GM12878 (cell line): ENCODE measurements around the gene CCDC149. TPM values are rescaled to one million over a fixed set of nuclear protein-coding genes. Genes with fewer than 3 reads are reported as not detected.

Experiments
- ATAC-seq: fragments of 200-7000 bp; cut with Tn5 transposase; 3 replicates; pipeline ENCODE4 v1.9.1; 2020; ENCODE audit warnings: mild to moderate bottlenecking, moderate library complexity
- BruUV-seq: library from RNA; stranded (reverse); fragments of 400-500 nt; replicated peaks from 2 replicates; lab custom pipeline; 2021; lab: Mats Ljungman, UMichigan
- CTCF ChIA-PET: fragments of 300-600 bp; sonication (Branson Sonifier 250); formaldehyde crosslinking; extraction: SDS; loops from one replicate; lab custom pipeline; 2021; ENCODE audit warnings: inconsistent platforms; lab: Yijun Ruan, JAX
- POLR2A ChIA-PET: fragments of 350-600 bp; formaldehyde crosslinking; extraction: SDS; loops from one replicate; lab custom pipeline; 2021; ENCODE audit warnings: inconsistent platforms; lab: Charles Lee
- RAD21 ChIA-PET: fragments of 300-600 bp; sonication (Branson Sonifier 250); formaldehyde crosslinking; loops from one replicate; lab custom pipeline; 2023; ENCODE audit warnings: antibody characterized with exemption; ENCODE audit not compliant: unreplicated experiment; lab: Charles Lee
- SMC1A ChIA-PET: fragments of 300-600 bp; sonication (Branson Sonifier 250); formaldehyde crosslinking; loops from one replicate; lab custom pipeline; 2023; ENCODE audit not compliant: unreplicated experiment, uncharacterized antibody; lab: Charles Lee
- DNase-seq: peaks from one replicate; pipeline ENCODE4 v3.0.0-alpha.2; 2011; ENCODE audit warnings: low read depth, low spot score
- FAIRE-seq: peaks from 3 replicates; lab custom pipeline; 2011; peaks lifted over from hg19 to GRCh38; lab: Jason Lieb, UNC
- H2AFZ ChIP-seq: 2 replicates; pipeline ENCODE4 v1.6.0; 2011; ENCODE audit warnings: low read depth, low read length, control low read depth; ENCODE audit not compliant: control insufficient read depth
- H3K27ac ChIP-seq: 2 replicates; pipeline ENCODE4 v1.5.1; 2011; ENCODE audit warnings: control low read depth; ENCODE audit not compliant: control insufficient read depth, insufficient read depth
- H3K27me3 ChIP-seq, 2 experiments: replicated peaks in 1 of 2; 2 replicates each; pipeline versions ENCODE4 v1.6.0 to v1.6.1; 2011; ENCODE audit warnings: low read length in 1 of 2; ENCODE audit not compliant: control insufficient read depth in 2 of 2, insufficient read depth in 2 of 2
- H3K36me3 ChIP-seq, 2 experiments: 2 replicates each; pipeline ENCODE4 v1.5.1; 2011; ENCODE audit warnings: low read length in 1 of 2; ENCODE audit not compliant: control insufficient read depth in 2 of 2, insufficient read depth in 2 of 2
- H3K4me1 ChIP-seq: 2 replicates; pipeline ENCODE4 v1.6.1; 2011; ENCODE audit warnings: mild to moderate bottlenecking, low read length, moderate library complexity, mixed read lengths; ENCODE audit not compliant: control insufficient read depth, insufficient read depth
- H3K4me2 ChIP-seq: 2 replicates; pipeline ENCODE4 v1.6.0; 2011; ENCODE audit warnings: control low read depth; ENCODE audit not compliant: control insufficient read depth, insufficient read depth
- H3K4me3 ChIP-seq: fragments of 200-600 bp; sonication (generic); 2 replicates; pipeline ENCODE4 v1.5.1; 2016
- H3K79me2 ChIP-seq: 2 replicates; pipeline ENCODE4 v1.6.0; 2011; ENCODE audit warnings: low read length; ENCODE audit not compliant: control insufficient read depth, insufficient read depth
- H3K9ac ChIP-seq: 2 replicates; pipeline ENCODE4 v1.8.0; 2011; ENCODE audit warnings: low read length, control low read depth, mixed read lengths; ENCODE audit not compliant: control insufficient read depth, insufficient read depth
- H3K9me3 ChIP-seq: replicated peaks from 3 replicates; pipeline ENCODE4 v1.5.1; 2011; ENCODE audit warnings: mild to moderate bottlenecking, low read length; ENCODE audit not compliant: control insufficient read depth, insufficient read depth
- H4K20me1 ChIP-seq: 2 replicates; pipeline ENCODE4 v1.6.0; 2011; ENCODE audit not compliant: control insufficient read depth, insufficient read depth
- BCL11A ChIP-seq: IDR thresholded peaks from 2 replicates; pipeline ENCODE4 v1.6.1; 2011; ENCODE audit warnings: low read depth, low read length
- BMI1 ChIP-seq: fragments of 450-650 bp; IDR thresholded peaks from 2 replicates; pipeline ENCODE4 v1.6.1; 2016; ENCODE audit warnings: mild to moderate bottlenecking, moderate library complexity, borderline replicate concordance
- EP300 ChIP-seq, 2 experiments: fragments of 150-350 bp in 1 of 2; IDR thresholded peaks; 2 replicates each; pipeline ENCODE4 v1.6.1; 2011 to 2012; ENCODE audit warnings: low read depth in 2 of 2, low read length in 2 of 2, borderline replicate concordance in 1 of 2, improper control_type of control experiment in 1 of 2, inconsistent platforms in 1 of 2; ENCODE audit not compliant: control insufficient read depth in 1 of 2
- FOXM1 ChIP-seq: IDR thresholded peaks from 2 replicates; pipeline ENCODE4 v1.6.1; 2012; ENCODE audit warnings: low read depth, mild to moderate bottlenecking, inconsistent platforms, low read length, moderate library complexity
- MTA2 ChIP-seq: fragments of 450-650 bp; IDR thresholded peaks from 2 replicates; pipeline ENCODE4 v1.6.1; 2016; ENCODE audit warnings: low read depth, mild to moderate bottlenecking, moderate library complexity
- PAX5 ChIP-seq: IDR thresholded peaks from 2 replicates; pipeline ENCODE4 v1.6.1; 2011; ENCODE audit warnings: low read depth, low read length, borderline replicate concordance
- RUNX3 ChIP-seq: IDR thresholded peaks from 2 replicates; pipeline ENCODE4 v1.6.1; 2012; ENCODE audit warnings: low read length, inconsistent platforms
- SIN3A ChIP-seq: IDR thresholded peaks from 2 replicates; pipeline ENCODE4 v1.6.1; 2012; ENCODE audit warnings: low read depth, low read length, improper control_type of control experiment
- WGBS: methylation state at CpG from one replicate; pipeline ENCODE4 v1.1.6; 2016; ENCODE audit warnings: low lambda C conversion rate; ENCODE audit not compliant: insufficient replicate concordance, insufficient coverage; ENCODE audit errors: missing lambda C conversion rate; 5-methylcytosine and 5-hydroxymethylcytosine counted together
- in situ Hi-C: fragments of 300-500 bp; cut with MboI; formaldehyde crosslinking; loops from 9 replicates; pipeline ENCODE4 v1.14.3; 2018; ENCODE audit warnings: mixed read lengths
- intact Hi-C: fragments of 100-400 bp; cut with micrococcal nuclease; formaldehyde crosslinking; loops from one replicate; pipeline ENCODE4 v1.14.2; 2022; ENCODE audit not compliant: unreplicated experiment
- polyA plus RNA-seq, 11 experiments: library from polyadenylated mRNA; depleted of rRNA in 4 of 11; unstranded in 6 of 11; stranded (reverse) in 5 of 11; fragments of >200 nt; fragmentation: Nextera tagmentation in 4 of 11; fragmentation: Illumina TruSeq in 1 of 11; extraction: Ambion mirVana in 4 of 11; extraction: Trizol in 1 of 11; gene quantifications; 1 replicate in 1 of 11; 2 replicates in 10 of 11; pipeline versions ENCODE4 v1.2.1 to v1.2.3, GENCODE V29; 2011 to 2016; ENCODE audit warnings: inconsistent platforms in 2 of 11, missing spikeins in 2 of 11, low read depth in 1 of 11
- total RNA-seq, 4 experiments: library from RNA; depleted of rRNA in 3 of 4; stranded (reverse); fragments of >200 nt in 3 of 4; fragmentation: Illumina TruSeq in 1 of 4; extraction: Trizol in 1 of 4; gene quantifications; 2 replicates each; pipeline versions ENCODE4 v1.2.1 to v1.2.3, GENCODE V29; 2013 to 2021

Gene CCDC149
- total and polyA plus RNA-seq, 10 of the 15 experiments (the other 5 are each of a cell fraction or from before 2014, with no cell fraction given), result 0.03 to 0.04 (median 0.04) TPM; not detected in 7

DNA sequence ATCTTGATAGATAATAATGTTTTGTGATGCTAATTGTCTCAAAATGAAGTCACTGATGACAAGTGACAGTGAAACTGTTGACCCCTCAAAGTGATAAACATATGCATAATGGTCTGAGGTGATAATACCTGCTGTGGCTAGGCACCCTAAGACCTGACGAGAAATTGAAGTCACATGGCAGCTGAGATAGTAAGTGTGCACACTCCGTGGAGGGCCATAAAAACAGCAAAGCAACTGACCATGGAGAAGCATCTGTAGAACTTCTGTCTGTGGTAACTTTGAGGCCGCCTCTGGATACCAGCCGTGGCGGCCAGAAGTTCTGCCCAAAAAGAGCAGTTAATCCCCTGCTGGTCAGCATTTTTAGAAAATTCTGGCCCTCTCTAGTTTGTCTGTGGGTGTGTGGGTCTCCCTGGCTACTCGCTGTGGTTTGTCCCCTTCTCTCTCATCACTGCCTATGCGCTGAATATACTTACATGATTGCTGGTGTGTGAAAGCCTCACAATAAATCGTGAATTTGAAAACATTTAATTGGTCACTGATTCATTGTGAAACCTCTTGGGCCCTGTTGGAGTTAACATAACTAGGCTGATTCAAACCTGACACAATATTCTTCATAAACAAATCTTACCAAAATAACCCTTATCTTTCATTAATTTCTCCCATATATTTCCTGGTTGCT, 50.6 kb downstream of the CCDC149 start:
- Histone ChIP-seq H3K36me3 (no peaks in the 10 kb centered on the region), H3K4me2 (0 out of 2 replicates have a peak overlapping the region, but pooled peaks have one; percentile 13), H3K4me1 (0 out of 2 replicates have a peak, but pooled peaks cover 2% of the 10 kb centered on the region), H3K27ac (no peak overlapping the region), H3K79me2 (no peaks in the 10 kb centered on the region), H4K20me1 (no peaks in the 10 kb centered on the region), H3K27me3 (no peaks in the 10 kb centered on the region), H2AFZ (no peak overlapping the region), H3K4me3 (no peak overlapping the region), H3K9me3 (peaks cover 9% of the 10 kb centered on the region; the same call in 2 of the 3 replicates), H3K9ac (no peak overlapping the region)
- in situ Hi-C loops, result no loop called here
- DNase-seq, result peak; percentile 51
- ATAC-seq, result peak; percentile 86
- FAIRE-seq, result no peak
- intact Hi-C loops, result no loop called here
- ChIA-PET RAD21 (no interaction called here), CTCF (no interaction called here), POLR2A (no interaction called here), SMC1A (no interaction called here)
- BruUV-seq, result no TSS peak
- TF ChIP-seq RUNX3, result peak; percentile 39; the same call in 1 of the 2 replicates
- TF ChIP-seq PAX5, result no peak
- TF ChIP-seq FOXM1, result no peak
- 0 out of 4 replicates have a peak, but pooled peaks of 1 of the 2 experiments have one; percentile 10 for TF ChIP-seq EP300 (IDR thresholded peaks at IDR 0.05; ENCODE audit: borderline replicate concordance in 1 of 2, control insufficient read depth in 1 of 2, low read depth in 2 of 2, low read length in 2 of 2)
- TF ChIP-seq SIN3A, result no peak
- peak; percentile 77 for TF ChIP-seq MTA2
- TF ChIP-seq BMI1, result no peak
- TF ChIP-seq BCL11A, result peak; percentile 68; the same call in 1 of the 2 replicates
- WGBS, result 0% methylated on average over 8 of the region's 8 CpGs
